Measurements from ENCODE around the gene MMP25. TPM values are rescaled to one million over a fixed set of nuclear protein-coding genes. Genes with fewer than 3 reads are reported as not detected.

MMP25 gene
- total RNA-seq, 4 donors from 2014 or later, result 0.57 TPM; not detected in 3

Small RNA genes within 50 kb of the gene (small RNA-seq; reads per million reads assigned to genes)
- not detected for gene RNU1-22P

Other genes with a start within 250 kb of the MMP25 start
- gene PRSS41, start 248.1 kb upstream of the MMP25 start, total RNA-seq, result not detected
- under 1 TPM in 1 of 4 donors, not detected in 3; 0.68 TPM for gene PRSS21, start 229.3 kb upstream of the MMP25 start, total RNA-seq
- 1 to 10 TPM in 1 of 4 donors, not detected in 3; 3.1 TPM for gene ZG16B, start 216.3 kb upstream of the MMP25 start, total RNA-seq
- 1 to 10 TPM in 1 of 4 donors, not detected in 3; 1.5 TPM for gene PRSS22, start 188.4 kb upstream of the MMP25 start, total RNA-seq
- 10 to 100 TPM; 20.5 to 61.4 (median 29.1) TPM for gene FLYWCH2, start 163.3 kb upstream of the MMP25 start, total RNA-seq
- gene FLYWCH1, start 134.6 kb upstream of the MMP25 start, total RNA-seq, result 10 to 100 TPM; 11.6 to 62.9 (median 18.7) TPM
- gene KREMEN2, start 82.3 kb upstream of the MMP25 start, total RNA-seq, result not detected
- 1 to 10 TPM; 1.5 to 5.7 (median 3.8) TPM for gene PAQR4, start 77.2 kb upstream of the MMP25 start, total RNA-seq
- 1 to 10 TPM in 3 of 4 donors, not detected in 1; 1.5 to 2.0 (median 1.8) TPM for gene PKMYT1, start 66.1 kb upstream of the MMP25 start, total RNA-seq
- 1 to 10 TPM in 1 of 4 donors, not detected in 3; 1.3 TPM for gene CLDN9, start 33.6 kb upstream of the MMP25 start, total RNA-seq
- not detected for gene CLDN6, start 28.4 kb upstream of the MMP25 start, total RNA-seq
- 10 to 100 TPM in 2 of 4 donors, 1 to 10 TPM in 2; 8.1 to 20.7 (median 13.5) TPM for gene TNFRSF12A, start 26.2 kb upstream of the MMP25 start, total RNA-seq
- 10 to 100 TPM; 17.8 to 30.9 (median 27.9) TPM for gene HCFC1R1, start 22.6 kb upstream of the MMP25 start, total RNA-seq
- 10 to 100 TPM; 10.8 to 17.2 (median 13.8) TPM for gene THOC6, start 22.5 kb upstream of the MMP25 start, total RNA-seq
- not detected for gene BICDL2, start 9.6 kb upstream of the MMP25 start, total RNA-seq
- gene IL32, start 19.1 kb downstream of the MMP25 start, total RNA-seq, result 10 to 100 TPM in 3 of 4 donors, 1 to 10 TPM in 1; 8.4 to 21.1 (median 13.1) TPM
- gene ZSCAN10, start 52.7 kb downstream of the MMP25 start, total RNA-seq, result not detected
- gene ZNF205, start 66.0 kb downstream of the MMP25 start, total RNA-seq, result 10 to 100 TPM in 1 of 4 donors, 1 to 10 TPM in 3; 3.4 to 15.3 (median 7.6) TPM
- 10 to 100 TPM in 1 of 4 donors, 1 to 10 TPM in 3; 1.1 to 13.4 (median 5.0) TPM for gene ZNF213, start 88.5 kb downstream of the MMP25 start, total RNA-seq
- not detected for gene OR1F1, start 141.6 kb downstream of the MMP25 start, total RNA-seq
- gene ZNF200, start 188.6 kb downstream of the MMP25 start, total RNA-seq, result 1 to 10 TPM; 4.4 to 7.8 (median 5.9) TPM
- gene MEFV, start 210.1 kb downstream of the MMP25 start, total RNA-seq, result 1 to 10 TPM; 3.0 to 7.7 (median 5.2) TPM
- gene ZNF263, start 236.9 kb downstream of the MMP25 start, total RNA-seq, result 10 to 100 TPM; 16.8 to 39.2 (median 28.7) TPM